Measurements from ENCODE around the gene SMCO1. TPM values are rescaled to one million over a fixed set of nuclear protein-coding genes. Genes with fewer than 3 reads are reported as not detected.
"Not testable (repeated sequence)": the region's sequence is repeated elsewhere in the genome, so short reads cannot be mapped to it uniquely, and the experiment has no call there.

SMCO1 gene
- total RNA-seq, 1 experiment from 2014 or later = not detected

GRCh38 chr3:196463478-196463756 is 51.7 kb downstream of the SMCO1 start:
- DNase-seq = no peak
- peaks cover 17% of the 10 kb centered on the region for H3K36me3 ChIP-seq
- no peaks in the 10 kb centered on the region for H3K9me3 ChIP-seq
- H3K4me3 ChIP-seq = no peak overlapping the region
- no peaks in the 10 kb centered on the region for H3K27me3 ChIP-seq

GRCh38 chr3:196462680-196463477 is 52.3 kb downstream of the SMCO1 start:
- H3K27me3 ChIP-seq, DNase-seq, H3K4me3 ChIP-seq, H3K9me3 ChIP-seq: not testable (repeated sequence)
- peaks cover 14% of the 10 kb centered on the region for H3K36me3 ChIP-seq

- no peaks in the 10 kb centered on the region for H3K9me3 ChIP-seq
- H3K27me3 ChIP-seq = no peaks in the 10 kb centered on the region
- H3K36me3 ChIP-seq = no peaks in the 10 kb centered on the region
- DNase-seq = no peak
- H3K4me3 ChIP-seq = no peak overlapping the region
Measured at GRCh38 chr3:196458063-196458462, 57.1 kb downstream of the SMCO1 start.

- H3K9me3 ChIP-seq, H3K36me3 ChIP-seq, DNase-seq, H3K4me3 ChIP-seq, H3K27me3 ChIP-seq: not testable (repeated sequence)
Measured at GRCh38 chr3:196457470-196457869, 57.7 kb downstream of the SMCO1 start.

Other genes with a start within 250 kb of the SMCO1 start
- gene PCYT1A, start 227.6 kb downstream of the SMCO1 start, total RNA-seq (2014; rRNA removed; shearing (Covaris generic); ENCODE audit: low replicate concordance) = 52.6 and 82.0 TPM in 2 replicates
- gene DYNLT2B, start 197.1 kb downstream of the SMCO1 start, total RNA-seq (2014; rRNA removed; shearing (Covaris generic); ENCODE audit: low replicate concordance) = 15.4 and 34.3 TPM in 2 replicates
- gene TM4SF19, start 177.0 kb downstream of the SMCO1 start, total RNA-seq (2014; rRNA removed; shearing (Covaris generic); ENCODE audit: low replicate concordance) = not detected in 2 replicates
- gene UBXN7, start 82.9 kb downstream of the SMCO1 start, total RNA-seq (2014; rRNA removed; shearing (Covaris generic); ENCODE audit: low replicate concordance) = 9.5 and 13.1 TPM in 2 replicates
- gene RNF168, start 11.6 kb downstream of the SMCO1 start, total RNA-seq (2014; rRNA removed; shearing (Covaris generic); ENCODE audit: low replicate concordance) = 4.7 and 9.8 TPM in 2 replicates
- 7.7 and 9.0 TPM in 2 replicates for gene WDR53, start 53.2 kb upstream of the SMCO1 start, total RNA-seq (2014; rRNA removed; shearing (Covaris generic); ENCODE audit: low replicate concordance)
- gene FBXO45, start 53.3 kb upstream of the SMCO1 start, total RNA-seq (2014; rRNA removed; shearing (Covaris generic); ENCODE audit: low replicate concordance) = 19.1 and 37.3 TPM in 2 replicates
- gene NRROS, start 124.3 kb upstream of the SMCO1 start, total RNA-seq (2014; rRNA removed; shearing (Covaris generic); ENCODE audit: low replicate concordance) = not detected in 2 replicates
- 3.5 and 16.5 TPM in 2 replicates for gene CEP19, start 196.9 kb upstream of the SMCO1 start, total RNA-seq (2014; rRNA removed; shearing (Covaris generic); ENCODE audit: low replicate concordance)
- 47.7 and 58.7 TPM in 2 replicates for gene PIGX, start 197.0 kb upstream of the SMCO1 start, total RNA-seq (2014; rRNA removed; shearing (Covaris generic); ENCODE audit: low replicate concordance)
- gene PAK2, start 224.5 kb upstream of the SMCO1 start, total RNA-seq (2014; rRNA removed; shearing (Covaris generic); ENCODE audit: low replicate concordance) = 27.7 and 42.1 TPM in 2 replicates

Measured in MG63 (cell line).